Activated T-cell treated with anti-CD3 and anti-CD28 coated beads, Interleukin-2, amount 50 U/mL, for 1 hour (primary cell): Measurements from ENCODE around the gene EZR.
A peak's percentile ranks its signal among the peaks of the same experiment; 100 is the strongest.
"Not testable (repeated sequence)": the region's sequence is repeated elsewhere in the genome, so short reads cannot be mapped to it uniquely, and the experiment has no call there.

Experiments used
- DNase-seq: peaks from one replicate; pipeline ENCODE4 v3.0.0-alpha.2; 2020

The EZR gene

GRCh38 chr6:158841358-158841757 lies 22.2 kb upstream of the EZR start:
- no peak for DNase-seq

- DNase-seq = no peak
Measured at GRCh38 chr6:158840465-158840864, 21.3 kb upstream of the EZR start.

GRCh38 chr6:158839796-158840195 lies 20.6 kb upstream of the EZR start:
- no peak for DNase-seq

- not testable (repeated sequence) for DNase-seq
Measured at GRCh38 chr6:158838790-158839189, 19.6 kb upstream of the EZR start.

- DNase-seq = no peak
Measured at GRCh38 chr6:158837684-158838625, 18.8 kb upstream of the EZR start.

- DNase-seq = no peak
Measured at GRCh38 chr6:158836625-158837311, 17.6 kb upstream of the EZR start.

GRCh38 chr6:158835616-158836221 lies 16.6 kb upstream of the EZR start:
- DNase-seq = no peak

GRCh38 chr6:158834675-158835385 lies 15.7 kb upstream of the EZR start:
- no peak for DNase-seq

GRCh38 chr6:158832807-158833206 lies 13.6 kb upstream of the EZR start:
- not testable (repeated sequence) for DNase-seq

GRCh38 chr6:158832026-158832425 lies 12.9 kb upstream of the EZR start:
- DNase-seq = no peak

- DNase-seq = no peak
Measured at GRCh38 chr6:158831571-158831970, 12.4 kb upstream of the EZR start.

GRCh38 chr6:158830736-158831135 lies 11.6 kb upstream of the EZR start:
- DNase-seq = no peak

GRCh38 chr6:158828807-158829206 lies 9.6 kb upstream of the EZR start:
- no peak for DNase-seq

GRCh38 chr6:158826819-158827501 lies 7.8 kb upstream of the EZR start:
- DNase-seq = no peak

- DNase-seq = no peak
Measured at GRCh38 chr6:158825951-158826306, 6.8 kb upstream of the EZR start.

GRCh38 chr6:158825038-158825950 lies 6.1 kb upstream of the EZR start:
- no peak for DNase-seq

- DNase-seq = not testable (repeated sequence)
Measured at GRCh38 chr6:158823616-158824015, 4.4 kb upstream of the EZR start.

GRCh38 chr6:158819977-158820622 lies 932 bp upstream of the EZR start:
- DNase-seq = no peak

- DNase-seq = peak; percentile 72
Measured at GRCh38 chr6:158818581-158819212, 471 bp downstream of the EZR start.
